KMS-11 (cell line): Measurements from ENCODE around the gene ANKRD33B.

Source experiments
- H2AFZ ChIP-seq: fragments of 200-600 bp; sonication (generic); 2 replicates; pipeline ENCODE4 v1.6.1; 2016; ENCODE audit warnings: antibody characterized with exemption, mixed run types, low read depth
- H3K27ac ChIP-seq: fragments of 200-600 bp; sonication (generic); 2 replicates; pipeline ENCODE4 v1.6.1; 2016; ENCODE audit warnings: mild to moderate bottlenecking, mixed run types
- H3K27me3 ChIP-seq: fragments of 200-600 bp; sonication (generic); 2 replicates; pipeline ENCODE4 v1.6.1; 2017; ENCODE audit warnings: mild to moderate bottlenecking, low read depth, mixed run types, moderate library complexity; ENCODE audit not compliant: insufficient read depth
- H3K36me3 ChIP-seq: fragments of 200-600 bp; sonication (generic); 2 replicates; pipeline ENCODE4 v1.6.1; 2017; ENCODE audit warnings: mild to moderate bottlenecking, mixed run types; ENCODE audit not compliant: insufficient read depth
- H3K4me1 ChIP-seq: fragments of 200-600 bp; sonication (generic); 2 replicates; pipeline ENCODE4 v1.6.1; 2016; ENCODE audit warnings: mild to moderate bottlenecking, low read depth, mixed run types; ENCODE audit not compliant: poor library complexity, severe bottlenecking
- H3K4me2 ChIP-seq: fragments of 200-600 bp; sonication (generic); 2 replicates; pipeline ENCODE4 v1.7.0; 2016; ENCODE audit warnings: mild to moderate bottlenecking, mixed run types
- H3K4me3 ChIP-seq: fragments of 200-600 bp; sonication (generic); IDR thresholded peaks from 2 replicates; pipeline ENCODE4 v1.6.1; 2017; ENCODE audit warnings: low read depth, low read length, mixed read lengths; ENCODE audit not compliant: insufficient read depth
- H3K79me2 ChIP-seq: fragments of 200-600 bp; sonication (generic); 2 replicates; pipeline ENCODE4 v1.6.1; 2016; ENCODE audit warnings: low read depth, mixed run types; ENCODE audit not compliant: insufficient read depth
- H3K9ac ChIP-seq: fragments of 200-600 bp; sonication (generic); 2 replicates; pipeline ENCODE4 v1.6.1; 2016; ENCODE audit warnings: mild to moderate bottlenecking, mixed run types
- H4K20me1 ChIP-seq: fragments of 200-600 bp; sonication (generic); 2 replicates; pipeline ENCODE4 v1.6.1; 2016; ENCODE audit warnings: mild to moderate bottlenecking, mixed run types; ENCODE audit not compliant: insufficient read depth
- CTCF ChIP-seq: fragments of 200-600 bp; sonication (generic); conservative IDR thresholded peaks from 2 replicates; pipeline ENCODE4 v1.6.1; 2017; ENCODE audit warnings: low read depth, mild to moderate bottlenecking, antibody characterized with exemption, low read length, moderate library complexity, mixed read lengths

Gene ANKRD33B

GRCh38 chr5:10642367-10642766, 78.5 kb downstream of the ANKRD33B start:
- no peak for TF ChIP-seq CTCF
- H4K20me1 ChIP-seq, result no peaks in the 10 kb centered on the region

GRCh38 chr5:10644192-10644591, 80.3 kb downstream of the ANKRD33B start:
- no peak overlapping the region for H3K4me2 ChIP-seq
- no peaks in the 10 kb centered on the region for H4K20me1 ChIP-seq
- no peaks in the 10 kb centered on the region for H3K4me1 ChIP-seq
- no peaks in the 10 kb centered on the region for H3K27me3 ChIP-seq
- no peaks in the 10 kb centered on the region for H3K79me2 ChIP-seq
- H3K27ac ChIP-seq, result no peak overlapping the region
- no peaks in the 10 kb centered on the region for H3K36me3 ChIP-seq
- no peak for TF ChIP-seq CTCF
- no peak overlapping the region for H2AFZ ChIP-seq
- H3K9ac ChIP-seq, result no peak overlapping the region
- no peak overlapping the region for H3K4me3 ChIP-seq

More at GRCh38 chr5:10642367-10642766, 78.5 kb downstream of the ANKRD33B start:
- H3K79me2 ChIP-seq, result no peaks in the 10 kb centered on the region
- H3K4me3 ChIP-seq, result no peak overlapping the region
- no peak overlapping the region for H3K4me2 ChIP-seq
- no peaks in the 10 kb centered on the region for H3K27me3 ChIP-seq
- no peak overlapping the region for H3K9ac ChIP-seq
- no peaks in the 10 kb centered on the region for H3K4me1 ChIP-seq
- no peak overlapping the region for H2AFZ ChIP-seq
- no peak overlapping the region for H3K27ac ChIP-seq
- H3K36me3 ChIP-seq, result no peaks in the 10 kb centered on the region

GRCh38 chr5:10645146-10645545, 81.3 kb downstream of the ANKRD33B start:
- Histone ChIP-seq H3K4me2 (no peak overlapping the region), H3K4me3 (no peak overlapping the region), H3K4me1 (no peaks in the 10 kb centered on the region), H3K9ac (no peak overlapping the region), H2AFZ (no peak overlapping the region), H3K36me3 (no peaks in the 10 kb centered on the region), H3K27me3 (no peaks in the 10 kb centered on the region), H4K20me1 (no peaks in the 10 kb centered on the region), H3K27ac (no peak overlapping the region), H3K79me2 (no peaks in the 10 kb centered on the region)
- TF ChIP-seq CTCF, result no peak

GRCh38 chr5:10645671-10646070, 81.8 kb downstream of the ANKRD33B start:
- Histone ChIP-seq H3K4me2 (no peak overlapping the region), H3K27ac (no peak overlapping the region), H4K20me1 (no peaks in the 10 kb centered on the region), H3K27me3 (no peaks in the 10 kb centered on the region), H3K9ac (no peak overlapping the region), H2AFZ (no peak overlapping the region), H3K79me2 (no peaks in the 10 kb centered on the region), H3K36me3 (no peaks in the 10 kb centered on the region), H3K4me3 (no peak overlapping the region), H3K4me1 (no peaks in the 10 kb centered on the region)
- no peak for TF ChIP-seq CTCF
